DND-41 (cell line): ENCODE data around the gene INA.

Experiments used
- ATAC-seq: fragments of 200-7000 bp; cut with Tn5 transposase; 3 replicates; pipeline ENCODE4 v1.9.1; 2021; ENCODE audit warnings: low read depth; ENCODE audit not compliant: insufficient read depth
- DNase-seq: peaks from one replicate; pipeline ENCODE4 v3.0.0-alpha.2; 2020
- H2AFZ ChIP-seq: 2 replicates; pipeline ENCODE4 v1.6.0; 2012; ENCODE audit warnings: low read depth, low read length
- H3K27ac ChIP-seq: 2 replicates; pipeline ENCODE4 v1.5.1; 2012; ENCODE audit warnings: low read length, inconsistent platforms
- H3K27me3 ChIP-seq: fragments of 200-600 bp; sonication (generic); 2 replicates; pipeline ENCODE4 v1.6.0; 2012; ENCODE audit warnings: low read length, mild to moderate bottlenecking, inconsistent platforms; ENCODE audit not compliant: insufficient read depth, poor library complexity
- H3K36me3 ChIP-seq: 2 replicates; pipeline ENCODE4 v1.5.1; 2012; ENCODE audit warnings: low read length, inconsistent platforms; ENCODE audit not compliant: insufficient read depth
- H3K4me1 ChIP-seq: 2 replicates; pipeline ENCODE4 v1.5.1; 2012; ENCODE audit warnings: mild to moderate bottlenecking, low read length; ENCODE audit not compliant: insufficient read depth
- H3K4me2 ChIP-seq: 2 replicates; pipeline ENCODE4 v1.6.0; 2012; ENCODE audit warnings: mild to moderate bottlenecking, moderate library complexity, low read length, inconsistent platforms; ENCODE audit not compliant: insufficient read depth
- H3K4me3 ChIP-seq, 2 experiments: fragments of 200-600 bp in 1 of 2; shearing (Covaris generic) in 1 of 2; 2 replicates each; pipeline ENCODE4 v1.5.1; 2012 to 2016; ENCODE audit warnings: inconsistent platforms in 2 of 2, low read length in 2 of 2, mild to moderate bottlenecking in 2 of 2, low read depth in 1 of 2, moderate library complexity in 1 of 2
- H3K79me2 ChIP-seq: 2 replicates; pipeline ENCODE4 v1.6.0; 2012; ENCODE audit warnings: low read length, inconsistent platforms; ENCODE audit not compliant: insufficient read depth
- H3K9ac ChIP-seq: 2 replicates; pipeline ENCODE4 v1.6.0; 2012; ENCODE audit warnings: low read depth, mild to moderate bottlenecking, inconsistent platforms, low read length, moderate library complexity
- H3K9me3 ChIP-seq: 2 replicates; pipeline ENCODE4 v1.5.1; 2012; ENCODE audit warnings: low read length, moderate library complexity, mild to moderate bottlenecking, inconsistent platforms; ENCODE audit not compliant: insufficient read depth, severe bottlenecking
- H4K20me1 ChIP-seq: 2 replicates; pipeline ENCODE4 v1.6.0; 2012; ENCODE audit warnings: low read length; ENCODE audit not compliant: insufficient read depth
- CTCF ChIP-seq: IDR thresholded peaks from 2 replicates; pipeline ENCODE4 v1.5.1; 2012; ENCODE audit warnings: borderline replicate concordance, low read length, moderate library complexity, mild to moderate bottlenecking; ENCODE audit not compliant: poor library complexity, severe bottlenecking; ENCODE audit errors: extremely low read depth
- EZH2 ChIP-seq: IDR thresholded peaks from 3 replicates; pipeline ENCODE4 v1.6.1; 2012; ENCODE audit warnings: borderline replicate concordance, low read depth, mild to moderate bottlenecking, moderate library complexity, low read length, inconsistent platforms; ENCODE audit not compliant: severe bottlenecking

Gene INA

DNA sequence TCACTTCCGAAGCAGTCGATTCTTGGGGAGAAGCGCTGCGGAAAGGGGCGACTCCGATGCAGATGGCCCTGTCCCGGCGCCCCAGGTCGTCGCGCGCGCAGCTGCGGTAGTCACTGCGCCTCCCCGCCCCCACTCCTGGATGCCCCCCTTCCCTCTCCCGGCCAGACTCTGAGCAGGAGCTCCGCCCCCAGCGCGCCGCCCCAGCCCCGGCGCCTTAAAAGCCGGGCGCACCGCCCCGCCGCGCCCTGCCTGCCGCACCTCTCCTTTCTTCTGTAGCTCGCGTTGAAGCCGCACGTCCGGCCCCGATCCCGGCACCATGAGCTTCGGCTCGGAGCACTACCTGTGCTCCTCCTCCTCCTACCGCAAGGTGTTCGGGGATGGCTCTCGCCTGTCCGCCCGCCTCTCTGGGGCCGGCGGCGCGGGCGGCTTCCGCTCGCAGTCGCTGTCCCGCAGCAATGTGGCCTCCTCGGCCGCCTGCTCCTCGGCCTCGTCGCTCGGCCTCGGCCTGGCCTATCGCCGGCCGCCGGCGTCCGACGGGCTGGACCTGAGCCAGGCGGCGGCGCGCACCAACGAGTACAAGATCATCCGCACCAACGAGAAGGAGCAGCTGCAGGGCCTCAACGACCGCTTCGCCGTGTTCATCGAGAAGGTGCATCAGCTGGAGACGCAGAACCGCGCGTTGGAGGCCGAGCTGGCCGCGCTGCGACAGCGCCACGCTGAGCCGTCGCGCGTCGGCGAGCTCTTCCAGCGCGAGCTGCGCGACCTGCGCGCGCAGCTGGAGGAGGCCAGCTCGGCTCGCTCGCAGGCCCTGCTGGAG, at the start of gene INA:
TSS of gene INA (plus strand) at position 243 of the 817 bp plus-strand sequence. CDS start at position 317, 74 bp downstream.
- no peaks in the 10 kb centered on the region for H3K9me3 ChIP-seq
- DNase-seq (peak; percentile 55), ATAC-seq (peak; percentile 70)
- H3K27ac ChIP-seq, result no peak within 1 kb of the TSS
- H3K79me2 ChIP-seq, result no peaks in the 10 kb centered on the region
- H3K36me3 ChIP-seq, result no peaks in the 10 kb centered on the region
- no peak within 1 kb of the TSS for H3K9ac ChIP-seq
- TF ChIP-seq EZH2, result no peak
- no peaks in the 10 kb centered on the region; the same call in 1 of the 2 replicates for H4K20me1 ChIP-seq
- peaks cover 9% of the 10 kb centered on the region for H3K4me1 ChIP-seq
- peaks cover 6% of the 10 kb centered on the region for H3K27me3 ChIP-seq
- H3K4me2 ChIP-seq, result peak within 1 kb of the TSS; percentile 48
- H3K4me3 ChIP-seq, result peak within 1 kb of the TSS in 1 of 2 experiments; percentile 7; a peak in 1 of 4 replicates
- H2AFZ ChIP-seq, result no peak within 1 kb of the TSS

GRCh38 chr10:103227416-103227815, 49.5 kb upstream of the INA start:
- no peak overlapping the region for H3K9ac ChIP-seq
- no peaks in the 10 kb centered on the region for H3K4me1 ChIP-seq
- no peaks in the 10 kb centered on the region for H3K27me3 ChIP-seq
- no peak overlapping the region for H2AFZ ChIP-seq
- H4K20me1 ChIP-seq, result no peaks in the 10 kb centered on the region
- no peak overlapping the region for H3K27ac ChIP-seq
- DNase-seq, result no peak
- H3K4me3 ChIP-seq, result no peak overlapping the region
- H3K36me3 ChIP-seq, result no peaks in the 10 kb centered on the region
- TF ChIP-seq CTCF (no peak), EZH2 (no peak)
- no peaks in the 10 kb centered on the region for H3K79me2 ChIP-seq
- H3K4me2 ChIP-seq, result no peak overlapping the region
- ATAC-seq, result no peak
- H3K9me3 ChIP-seq, result peaks cover 8% of the 10 kb centered on the region

DNA sequence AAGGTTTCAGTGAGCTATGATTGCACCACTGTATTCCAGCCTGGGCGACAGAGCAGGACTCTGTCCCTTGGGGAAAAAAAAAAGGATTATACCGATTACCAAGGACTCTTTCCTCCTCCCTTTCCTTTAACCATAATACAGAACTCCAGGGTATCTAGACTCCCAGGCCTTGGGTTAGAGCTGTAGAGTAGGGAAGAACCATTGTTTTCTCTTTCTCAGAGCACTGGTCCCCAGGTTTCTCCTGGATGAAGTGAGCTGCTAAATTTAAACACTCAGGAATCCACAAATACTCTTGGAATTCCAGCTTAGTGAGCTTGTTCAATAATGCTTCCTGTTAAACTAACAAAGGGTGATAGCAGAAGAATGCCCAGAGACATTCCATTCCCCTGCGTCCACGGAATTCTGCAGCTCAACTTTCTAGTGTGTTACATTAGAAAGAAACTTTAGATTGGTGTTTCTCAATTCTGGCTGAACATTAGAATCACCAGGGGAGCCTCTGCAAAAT, 45.8 kb upstream of the INA start:
- no peaks in the 10 kb centered on the region for H3K79me2 ChIP-seq
- H4K20me1 ChIP-seq, result no peaks in the 10 kb centered on the region
- no peak overlapping the region for H3K27ac ChIP-seq
- ATAC-seq, result no peak
- no peaks in the 10 kb centered on the region for H3K4me1 ChIP-seq
- H3K9me3 ChIP-seq, result no peaks in the 10 kb centered on the region
- no peak for DNase-seq
- no peak overlapping the region; the same call in 1 of the 2 replicates for H2AFZ ChIP-seq
- H3K4me2 ChIP-seq, result no peak overlapping the region
- H3K4me3 ChIP-seq, result no peak overlapping the region
- no peaks in the 10 kb centered on the region for H3K27me3 ChIP-seq
- H3K9ac ChIP-seq, result no peak overlapping the region
- no peaks in the 10 kb centered on the region for H3K36me3 ChIP-seq
- no peak for TF ChIP-seq CTCF
- no peak for TF ChIP-seq EZH2

- Histone ChIP-seq H3K79me2 (no peaks in the 10 kb centered on the region), H3K4me2 (no peak overlapping the region), H3K27ac (no peak overlapping the region), H3K27me3 (no peaks in the 10 kb centered on the region), H3K9ac (no peak overlapping the region), H3K4me1 (no peaks in the 10 kb centered on the region), H3K9me3 (no peaks in the 10 kb centered on the region), H4K20me1 (no peaks in the 10 kb centered on the region), H2AFZ (no peak overlapping the region), H3K36me3 (no peaks in the 10 kb centered on the region), H3K4me3 (no peak overlapping the region)
- ATAC-seq (no peak), DNase-seq (no peak)
- TF ChIP-seq EZH2 (no peak), CTCF (no peak)
Observed at GRCh38 chr10:103232131-103232673, 44.7 kb upstream of the INA start.
